HCT116 (cell line): ENCODE data around the gene GPHA2. TPM values are rescaled to one million over a fixed set of nuclear protein-coding genes. Genes with fewer than 3 reads are reported as not detected.

Experiments
- ATAC-seq: fragments of 200-7000 bp; cut with Tn5 transposase; 2 replicates; pipeline ENCODE4 v1.9.1; 2020; ENCODE audit warnings: mild to moderate bottlenecking, moderate library complexity
- BruUV-seq: library from RNA; stranded (reverse); fragments of 400-500 nt; replicated peaks from 2 replicates; lab custom pipeline; 2021; lab: Mats Ljungman, UMichigan
- CTCF ChIA-PET: fragments of 300-600 bp; sonication (Branson Sonifier 250); formaldehyde crosslinking; loops from one replicate; lab custom pipeline; 2021; ENCODE audit warnings: antibody characterized with exemption; lab: Charles Lee
- POLR2A ChIA-PET: fragments of 300-600, 350-600 bp; sonication (Branson Sonifier 250); formaldehyde crosslinking; loops from one replicate; lab custom pipeline; 2021; ENCODE audit warnings: antibody characterized with exemption; lab: Charles Lee
- RAD21 ChIA-PET, 2 experiments: fragments of 300-600 bp; sonication (Branson Sonifier 250); formaldehyde crosslinking; loops; one replicate each; lab custom pipeline; 2023; ENCODE audit warnings: low total read pairs in 2 of 2; ENCODE audit not compliant: uncharacterized antibody in 2 of 2, unreplicated experiment in 2 of 2, low non-redundant PET in 1 of 2; lab: Charles Lee
- DNase-seq: peaks from one replicate; pipeline ENCODE4 v3.0.0-alpha.2; 2010; ENCODE audit warnings: low read depth, low spot score
- H2AFZ ChIP-seq: fragments of 200-600 bp; shearing (Covaris generic), sonication (generic); 2 replicates; pipeline ENCODE4 v1.6.1; 2017; ENCODE audit warnings: low read depth, mixed run types, mixed read lengths, antibody characterized with exemption, low read length; ENCODE audit not compliant: poor library complexity, severe bottlenecking
- H3K27ac ChIP-seq: 2 replicates; pipeline ENCODE4 v1.5.1; 2012; ENCODE audit warnings: low read depth, low read length
- H3K27me3 ChIP-seq: fragments of 200-600 bp; sonication (generic); 2 replicates; pipeline ENCODE4 v1.6.1; 2016; ENCODE audit warnings: mixed run types, low read length, mixed read lengths; ENCODE audit not compliant: insufficient read depth
- H3K36me3 ChIP-seq, 2 experiments: fragments of 200-500 bp in 1 of 2; fragments of 200-600 bp in 1 of 2; sonication (Bioruptor generic) in 1 of 2; sonication (generic) in 1 of 2; 2 replicates each; pipeline versions ENCODE4 v1.5.1 to v1.6.1; 2014 to 2016; ENCODE audit warnings: low read length in 2 of 2, inconsistent platforms in 1 of 2, mixed read lengths in 1 of 2, mixed run types in 1 of 2; ENCODE audit not compliant: insufficient read depth in 2 of 2, control insufficient read depth in 1 of 2
- H3K4me1 ChIP-seq, 2 experiments: fragments of 200-600 bp in 1 of 2; sonication (generic) in 1 of 2; 2 replicates each; pipeline versions ENCODE4 v1.5.1 to v1.6.1; 2012 to 2017; ENCODE audit warnings: low read length in 2 of 2, inconsistent platforms in 1 of 2, mild to moderate bottlenecking in 1 of 2, mixed read lengths in 1 of 2, mixed run types in 1 of 2, moderate library complexity in 1 of 2; ENCODE audit not compliant: insufficient read depth in 2 of 2, control insufficient read depth in 1 of 2
- H3K4me2 ChIP-seq: fragments of 200-600 bp; sonication (generic); 2 replicates; pipeline ENCODE4 v1.6.1; 2017; ENCODE audit warnings: mixed run types, low read length, mixed read lengths
- H3K4me3 ChIP-seq, 2 experiments: fragments of 200-600 bp in 1 of 2; sonication (generic) in 1 of 2; replicated peaks in 1 of 2; 2 replicates each; pipeline ENCODE4 v1.5.1; 2011 to 2016; ENCODE audit warnings: low read length in 2 of 2, control low read depth in 1 of 2, low read depth in 1 of 2, mild to moderate bottlenecking in 1 of 2, mixed read lengths in 1 of 2, mixed run types in 1 of 2
- H3K79me2 ChIP-seq: fragments of 200-600 bp; sonication (generic); 2 replicates; pipeline ENCODE4 v1.6.1; 2017; ENCODE audit warnings: mild to moderate bottlenecking, mixed run types, low read length, moderate library complexity, mixed read lengths; ENCODE audit not compliant: insufficient read depth
- H3K9ac ChIP-seq: fragments of 200-600 bp; sonication (generic); 2 replicates; pipeline ENCODE4 v1.6.1; 2016; ENCODE audit warnings: low read length, mixed read lengths
- H3K9me2 ChIP-seq: fragments of 200-600 bp; sonication (generic), shearing (Covaris generic); 2 replicates; pipeline ENCODE4 v1.6.1; 2017; ENCODE audit warnings: mixed run types, mild to moderate bottlenecking, moderate library complexity; ENCODE audit not compliant: insufficient read depth
- H3K9me3 ChIP-seq, 2 experiments: fragments of 200-500 bp in 1 of 2; fragments of 200-600 bp in 1 of 2; sonication (Bioruptor generic) in 1 of 2; sonication (generic) in 1 of 2; 2 replicates each; pipeline ENCODE4 v1.6.1; 2014 to 2017; ENCODE audit warnings: low read length in 2 of 2, mixed read lengths in 2 of 2, inconsistent platforms in 1 of 2, low read depth in 1 of 2, mild to moderate bottlenecking in 1 of 2, mixed run types in 1 of 2, moderate library complexity in 1 of 2; ENCODE audit not compliant: control insufficient read depth in 1 of 2, insufficient read depth in 1 of 2
- H4K20me1 ChIP-seq: fragments of 200-600 bp; sonication (generic), shearing (Covaris generic); 2 replicates; pipeline ENCODE4 v1.6.1; 2017; ENCODE audit warnings: mixed run types, mild to moderate bottlenecking, moderate library complexity; ENCODE audit not compliant: insufficient read depth
- ATF3 ChIP-seq: IDR thresholded peaks from 2 replicates; pipeline ENCODE4 v1.6.1; 2012
- CBX3 ChIP-seq: IDR thresholded peaks from 2 replicates; pipeline ENCODE4 v1.6.1; 2012; ENCODE audit warnings: low read depth
- CEBPB ChIP-seq: IDR thresholded peaks from 2 replicates; pipeline ENCODE4 v1.6.1; 2012; ENCODE audit warnings: low read depth
- CTCF ChIP-seq, 3 experiments: fragments of 200-600 bp in 1 of 3; sonication (generic) in 1 of 3; IDR thresholded peaks in 2 of 3; conservative IDR thresholded peaks in 1 of 3; 2 replicates each; pipeline ENCODE4 v1.5.1; 2012 to 2017; ENCODE audit warnings: low read depth in 2 of 3, low read length in 2 of 3, antibody characterized with exemption in 1 of 3, borderline replicate concordance in 1 of 3, control low read depth in 1 of 3, mild to moderate bottlenecking in 1 of 3, mixed read lengths in 1 of 3, mixed run types in 1 of 3, moderate library complexity in 1 of 3; ENCODE audit not compliant: insufficient read depth in 1 of 3
- EGR1 ChIP-seq: IDR thresholded peaks from 2 replicates; pipeline ENCODE4 v1.6.1; 2012; ENCODE audit warnings: low read depth
- ELF1 ChIP-seq: IDR thresholded peaks from 2 replicates; pipeline ENCODE4 v1.6.1; 2012; ENCODE audit warnings: low read depth, borderline replicate concordance
- EZH2phosphoT487 ChIP-seq: fragments of 200-600 bp; IDR thresholded peaks from 2 replicates; pipeline ENCODE4 v1.6.1; 2018; ENCODE audit warnings: antibody characterized with exemption, borderline replicate concordance
- FOSL1 ChIP-seq: IDR thresholded peaks from 2 replicates; pipeline ENCODE4 v1.6.1; 2012; ENCODE audit warnings: low read depth
- POLR2A ChIP-seq: IDR thresholded peaks from 2 replicates; pipeline ENCODE4 v1.7.0; 2011; ENCODE audit warnings: borderline replicate concordance; ENCODE audit not compliant: insufficient read depth, insufficient read length; ENCODE audit errors: extremely low read depth
- POLR2AphosphoS5 ChIP-seq: IDR thresholded peaks from 2 replicates; pipeline ENCODE4 v1.6.1; 2011; ENCODE audit warnings: mild to moderate bottlenecking, low read depth, low read length, moderate library complexity
- RAD21 ChIP-seq: IDR thresholded peaks from 2 replicates; pipeline ENCODE4 v1.6.1; 2012; ENCODE audit warnings: low read depth, mild to moderate bottlenecking
- SIN3A ChIP-seq: IDR thresholded peaks from 2 replicates; pipeline ENCODE4 v1.6.1; 2012; ENCODE audit warnings: low read depth
- YY1 ChIP-seq: IDR thresholded peaks from 2 replicates; pipeline ENCODE4 v1.6.1; 2011; ENCODE audit warnings: low read length, low read depth, moderate library complexity, mild to moderate bottlenecking; ENCODE audit not compliant: insufficient replicate concordance; ENCODE audit errors: extremely low read depth
- ZFX ChIP-seq: fragments of 450-650 bp; IDR thresholded peaks from 2 replicates; pipeline ENCODE4 v1.6.1; 2017
- ZNF274 ChIP-seq: fragments of 200-500 bp; sonication (Bioruptor generic); IDR thresholded peaks from 2 replicates; pipeline ENCODE4 v1.6.1; 2014; ENCODE audit warnings: mild to moderate bottlenecking, low read depth, low read length, inconsistent platforms
- intact Hi-C: fragments of 100-400 bp; cut with micrococcal nuclease; formaldehyde crosslinking; loops from 2 replicates; pipeline ENCODE4 v1.10.0; 2022
- total RNA-seq: library from RNA; stranded (reverse); gene quantifications from one replicate; pipeline ENCODE4 v1.2.1, GENCODE V29; 2021; ENCODE audit not compliant: unreplicated experiment
- TF ChIP-seq, protein P1 (sequence below): IDR thresholded peaks from 2 replicates; pipeline ENCODE4 v1.6.1; 2012

The GPHA2 gene
- total RNA-seq, 1 experiment from 2014 or later: not detected

DNA sequence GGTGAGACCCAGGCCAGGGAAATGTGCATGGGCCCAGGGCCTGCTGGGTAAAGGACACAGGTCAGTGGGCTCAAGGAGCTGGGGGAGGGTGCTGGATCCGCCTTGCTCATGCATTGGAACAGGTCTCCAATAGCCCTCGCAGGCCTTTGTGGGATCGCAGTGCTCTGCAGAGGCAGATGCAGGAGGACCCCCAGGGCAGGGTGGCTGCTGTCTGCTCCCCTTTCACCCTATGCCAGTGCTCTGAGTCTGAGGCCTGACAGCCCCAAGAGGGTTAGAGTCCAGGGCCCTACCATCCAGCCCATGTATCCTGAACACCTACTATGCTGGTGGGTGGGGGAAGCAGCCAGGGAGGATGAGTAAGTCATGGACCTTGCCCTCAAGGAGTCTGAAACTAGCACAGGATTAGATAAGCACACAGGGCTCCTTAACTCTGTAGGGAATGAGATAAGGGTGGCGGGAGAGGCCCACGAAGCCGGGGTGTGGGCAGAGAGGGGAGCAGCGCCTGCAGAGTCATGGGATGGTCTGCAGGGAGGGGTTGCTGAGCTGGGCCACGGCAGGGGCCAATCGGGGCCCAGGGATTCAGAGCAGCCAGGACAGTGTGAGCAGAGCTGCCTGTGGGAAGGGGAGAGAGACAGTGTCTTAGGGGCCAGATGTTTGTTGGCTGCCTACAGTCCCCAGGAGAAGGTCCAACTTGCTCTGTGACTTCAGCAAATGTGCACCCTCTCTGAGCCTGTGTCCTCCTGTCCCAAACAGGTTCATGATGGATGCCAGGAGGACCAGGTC, 46.8 kb downstream of the GPHA2 start:
- no peak overlapping the region for H2AFZ ChIP-seq
- RAD21 ChIA-PET: interaction anchor here in 1 of 2 experiments (1.2 kb wide), 1 partner anchor 42 kb away, joined by 3 read pairs; no protein-coding TSS in a partner anchor
- H3K4me1 ChIP-seq: peaks cover 7 to 39% of the 10 kb centered on the region in 2 experiments; a peak in 3 of 4 replicates
- H3K4me3 ChIP-seq: no peak overlapping the region
- no peak for ATAC-seq
- peak overlapping the region; percentile 5; the same call in 1 of the 2 replicates for H3K9ac ChIP-seq
- H3K79me2 ChIP-seq: no peaks in the 10 kb centered on the region
- no peak for TF ChIP-seq EZH2phosphoT487
- TF ChIP-seq FOSL1: no peak
- no peak for TF ChIP-seq RAD21
- TF ChIP-seq, protein P1, sequence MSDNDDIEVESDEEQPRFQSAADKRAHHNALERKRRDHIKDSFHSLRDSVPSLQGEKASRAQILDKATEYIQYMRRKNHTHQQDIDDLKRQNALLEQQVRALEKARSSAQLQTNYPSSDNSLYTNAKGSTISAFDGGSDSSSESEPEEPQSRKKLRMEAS: no peak
- no peak for TF ChIP-seq POLR2AphosphoS5
- TF ChIP-seq EGR1: no peak
- no peak for TF ChIP-seq ELF1
- no peak for TF ChIP-seq YY1
- TF ChIP-seq SIN3A: no peak
- no peak for TF ChIP-seq CBX3
- no peak for TF ChIP-seq ATF3
- TF ChIP-seq ZNF274: no peak
- TF ChIP-seq CTCF (IDR thresholded peaks at IDR 0.05 in 2 of 3, conservative IDR thresholded peaks at IDR 0.05 in 1 of 3; ENCODE audit: borderline replicate concordance in 1 of 3, insufficient read depth in 1 of 3, low read depth in 2 of 3, low read length in 2 of 3): no peak
- TF ChIP-seq CEBPB: no peak
- TF ChIP-seq ZFX: no peak
- TF ChIP-seq POLR2A: no peak
- TF ChIP-seq, all 23 proteins: peak for 0
- H4K20me1 ChIP-seq: no peaks in the 10 kb centered on the region
- no peak for DNase-seq
- CTCF ChIA-PET: interaction anchor here (2.3 to 10.8 kb wide), 2 partner anchors 40 to 45 kb away, joined by 10 to 112 read pairs; partner anchors contain the start of gene CDC42BPG
- intact Hi-C loops: loop anchor here (5.0 kb wide), 1 partner anchor 102 kb away; no protein-coding TSS in a partner anchor
- H3K27me3 ChIP-seq: no peaks in the 10 kb centered on the region
- BruUV-seq: no TSS peak
- POLR2A ChIA-PET: interaction anchor here (1.2 kb wide), 1 partner anchor 34 kb away, joined by 4 read pairs; no protein-coding TSS in a partner anchor
- H3K9me2 ChIP-seq: no peaks in the 10 kb centered on the region
- no peaks in the 10 kb centered on the region for H3K36me3 ChIP-seq
- peak overlapping the region; percentile 89 for H3K4me2 ChIP-seq
- H3K27ac ChIP-seq: no peak overlapping the region; the same call in 1 of the 2 replicates
- H3K9me3 ChIP-seq: no peaks in the 10 kb centered on the region
